Activated naive CD4-positive, alpha-beta T cell treated with Interleukin-2 at 50 U/mL for 16 hours (primary cell): ENCODE measurements around the gene SH2D3C.

Experiments
- DNase-seq: peaks from one replicate; pipeline ENCODE4 v3.0.0-alpha.2; 2020

The SH2D3C gene

GRCh38 chr9:127735530-127736185, 42.8 kb downstream of the SH2D3C start:
- DNase-seq: no peak

DNA sequence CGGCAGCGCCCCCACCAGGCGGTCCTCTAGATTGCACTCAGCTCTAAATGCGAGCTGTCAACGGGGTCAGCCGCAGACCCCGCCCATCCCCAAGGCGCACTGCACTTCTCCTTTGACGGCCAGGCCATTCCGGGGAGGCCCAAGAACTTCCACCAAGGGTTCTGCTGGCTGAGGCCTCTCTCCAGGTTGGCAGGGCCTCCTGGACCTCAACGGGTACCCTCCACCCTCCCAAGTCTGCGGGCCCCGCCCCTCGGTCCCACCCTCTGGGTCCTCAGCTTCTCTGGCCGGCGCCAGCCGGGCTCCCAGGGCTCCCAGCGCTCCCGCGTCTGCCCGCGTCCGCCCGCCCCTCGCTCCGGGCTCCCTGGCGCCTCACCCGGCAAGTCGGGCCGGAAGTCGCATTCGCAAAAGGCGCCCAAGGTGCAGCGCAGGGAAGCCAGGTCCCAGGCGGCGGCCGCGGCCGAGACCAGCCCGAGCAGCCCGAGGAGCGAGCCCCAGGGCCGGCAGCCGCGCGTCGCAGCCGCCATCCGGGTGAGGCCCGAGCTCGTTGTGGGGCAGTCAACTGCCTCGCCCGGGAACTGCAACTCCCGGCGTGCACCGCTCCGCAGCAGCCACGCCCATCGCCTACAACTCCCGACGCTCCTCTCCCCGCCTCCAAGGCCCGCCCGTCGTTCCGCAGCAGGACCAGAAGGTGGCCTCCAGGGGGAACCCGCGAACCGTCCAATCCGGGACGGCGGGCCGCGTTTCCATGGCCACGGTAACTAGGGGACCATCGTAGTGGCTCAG, 43.5 kb downstream of the SH2D3C start, which contains the start of gene TOR2A:
TOR2A (minus strand) TSS at position 548 of the 783 bp plus-strand sequence; CDS start at position 524, 24 bp downstream.
- peak; percentile 98 for DNase-seq

- DNase-seq: no peak
Measured at GRCh38 chr9:127734247-127734746, 44.2 kb downstream of the SH2D3C start.

- no peak for DNase-seq
Measured at GRCh38 chr9:127733614-127734013, 44.9 kb downstream of the SH2D3C start.

- no peak for DNase-seq
Measured at GRCh38 chr9:127732444-127732843, 46.0 kb downstream of the SH2D3C start.

DNA sequence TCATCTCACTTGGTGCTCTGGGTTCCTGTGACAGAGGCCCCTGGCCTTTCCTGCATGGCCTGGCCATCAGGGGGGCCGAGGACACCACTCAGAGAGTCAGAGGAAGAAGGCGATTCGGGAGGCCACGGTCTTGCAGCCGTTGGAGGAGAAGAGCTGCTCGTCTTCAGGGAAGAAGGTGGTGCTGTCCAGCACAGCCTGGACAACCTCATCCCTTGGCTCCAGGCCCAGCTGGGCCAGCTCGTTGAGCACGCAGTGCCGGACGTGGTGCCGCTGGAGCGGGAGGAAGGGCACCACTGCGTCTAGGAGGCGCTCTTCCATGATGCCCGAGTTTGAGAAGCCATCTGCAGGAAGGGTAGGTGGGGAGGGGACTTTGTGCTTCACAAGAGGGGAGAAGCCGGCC, 46.5 kb downstream of the SH2D3C start:
- DNase-seq: no peak

DNA sequence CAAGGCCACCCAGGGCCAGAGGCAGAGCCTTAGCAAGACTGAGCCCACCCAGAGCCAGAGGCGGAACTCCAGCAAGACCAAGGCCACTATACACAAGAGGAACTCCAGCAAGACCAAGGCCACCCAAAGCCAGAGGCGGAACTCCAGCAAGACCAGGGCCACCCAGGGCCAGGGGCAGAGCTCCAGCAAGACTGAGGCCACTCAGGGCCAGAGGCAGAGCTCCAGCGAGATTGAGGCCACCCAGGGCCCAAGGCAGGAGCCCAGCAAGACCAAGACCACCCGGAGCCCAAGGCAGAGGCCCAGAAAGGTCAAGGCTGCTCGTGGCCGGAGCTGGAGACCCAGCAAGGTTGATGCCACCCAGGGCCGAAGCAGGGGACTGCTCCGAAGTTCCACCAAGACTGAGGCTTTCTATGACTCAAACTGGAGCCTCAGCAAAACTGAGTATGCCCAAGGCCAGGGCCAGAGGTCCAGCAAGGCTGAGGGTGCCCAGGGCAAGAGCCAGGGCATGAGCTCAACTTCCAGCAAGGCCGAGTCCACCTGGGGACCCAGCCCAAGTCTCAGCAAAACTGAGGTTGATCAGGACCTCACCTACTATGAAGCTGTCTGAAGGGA, 47.6 kb downstream of the SH2D3C start:
- DNase-seq: no peak

GRCh38 chr9:127730262-127730661, 48.2 kb downstream of the SH2D3C start:
- no peak for DNase-seq

GRCh38 chr9:127729522-127730256, 48.8 kb downstream of the SH2D3C start:
- DNase-seq: no peak

DNA sequence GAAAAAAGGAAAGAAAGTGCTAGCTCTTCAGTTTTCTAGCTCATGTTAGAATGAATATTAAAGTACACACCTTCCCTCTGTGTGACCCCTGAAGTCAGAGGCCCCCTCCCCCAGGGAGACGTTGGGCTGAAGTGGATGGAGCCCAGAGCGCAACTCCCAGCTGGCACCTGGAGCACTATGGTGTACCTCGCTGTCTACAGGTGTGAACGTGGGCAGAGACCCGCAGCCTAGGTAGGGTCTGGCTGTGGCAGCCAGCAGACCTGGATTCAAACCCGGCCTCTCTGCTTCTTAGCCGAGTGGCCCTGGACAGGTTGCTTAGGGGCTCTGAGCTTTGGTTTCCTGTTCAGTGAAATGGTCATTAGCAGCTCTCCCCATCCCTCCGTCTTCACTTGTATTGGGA, 49.7 kb downstream of the SH2D3C start:
- DNase-seq: no peak

GRCh38 chr9:127726871-127727270, 51.6 kb downstream of the SH2D3C start:
- DNase-seq: no peak

- DNase-seq: no peak
Measured at GRCh38 chr9:127724012-127724411, 54.5 kb downstream of the SH2D3C start.

DNA sequence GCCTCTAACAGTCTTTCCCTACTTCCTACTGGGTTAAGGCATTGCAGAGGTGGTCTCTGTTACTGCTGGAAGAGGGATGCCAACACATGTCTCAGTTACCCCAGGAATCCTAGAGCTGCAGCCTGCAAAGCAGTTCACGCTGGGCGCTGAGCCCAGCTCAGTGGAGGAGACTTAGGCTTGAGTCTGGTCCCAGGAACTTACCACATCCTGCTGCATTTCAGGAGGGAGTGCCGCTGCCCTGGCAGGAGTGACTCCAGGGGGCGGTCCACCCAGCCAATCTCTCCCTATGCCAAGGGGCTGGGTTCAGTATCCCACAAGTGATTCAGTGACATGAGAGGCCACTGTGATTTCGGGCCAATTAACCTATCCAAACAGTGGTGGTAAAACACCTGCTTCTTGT, 55.0 kb downstream of the SH2D3C start:
- DNase-seq: no peak

- DNase-seq: no peak
Measured at GRCh38 chr9:127723013-127723412, 55.5 kb downstream of the SH2D3C start.

DNA sequence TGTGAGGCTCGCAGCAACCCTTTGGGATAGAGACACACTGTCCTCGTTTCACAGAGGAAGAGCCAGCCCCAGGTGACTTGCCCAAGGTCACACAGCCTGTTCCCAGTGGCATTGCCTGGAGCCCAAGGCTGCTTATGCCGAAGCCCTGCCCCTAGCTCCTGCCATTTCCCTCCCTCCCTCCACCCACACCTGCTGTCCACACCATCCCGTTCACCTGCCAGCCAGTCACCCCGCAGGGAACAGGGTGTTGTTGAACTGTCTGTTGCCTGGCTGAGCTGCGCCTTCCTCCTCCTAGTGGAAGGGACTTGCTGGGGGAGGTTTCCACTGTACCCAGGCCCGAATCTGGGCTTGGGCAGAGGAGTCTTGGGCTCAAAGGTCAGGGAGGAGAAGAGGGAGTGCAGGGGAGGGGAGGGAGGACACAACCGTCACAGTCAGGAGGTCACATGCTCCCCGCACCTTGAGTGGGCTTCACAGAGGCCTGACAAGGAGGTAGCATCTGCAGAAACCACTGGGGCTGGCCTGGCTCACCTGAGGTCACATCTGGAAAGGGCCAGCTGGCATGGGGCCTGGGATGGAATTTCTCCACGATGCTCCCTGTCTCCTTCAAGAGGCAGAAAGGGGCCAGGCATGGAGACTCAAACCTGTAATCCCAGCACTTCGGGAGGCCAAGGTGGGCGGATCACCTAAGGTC, 56.3 kb downstream of the SH2D3C start:
- no peak for DNase-seq

DNA sequence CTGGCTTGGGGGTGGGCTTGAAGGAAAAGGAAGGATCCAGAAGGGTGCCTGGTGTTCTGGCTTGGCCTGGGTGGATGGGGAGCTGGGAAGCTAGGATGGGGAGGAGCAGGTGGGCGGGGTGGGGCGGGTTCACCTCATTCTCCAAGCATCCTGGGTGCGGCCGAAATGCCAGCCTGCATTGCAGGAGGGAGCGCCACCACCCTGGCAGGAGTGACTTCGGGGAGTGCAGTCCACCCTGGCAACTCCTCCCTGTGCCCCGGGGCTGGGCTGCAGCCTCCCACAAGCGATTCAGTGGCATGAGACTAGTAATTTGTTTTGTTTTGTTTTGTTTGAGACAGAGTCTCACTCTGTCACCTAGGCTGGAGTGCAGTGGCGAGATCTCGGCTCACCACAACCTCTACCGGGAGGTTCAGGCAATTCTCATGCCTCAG, 57.1 kb downstream of the SH2D3C start:
- no peak for DNase-seq

GRCh38 chr9:127720865-127721227, 57.6 kb downstream of the SH2D3C start:
- no peak for DNase-seq

DNA sequence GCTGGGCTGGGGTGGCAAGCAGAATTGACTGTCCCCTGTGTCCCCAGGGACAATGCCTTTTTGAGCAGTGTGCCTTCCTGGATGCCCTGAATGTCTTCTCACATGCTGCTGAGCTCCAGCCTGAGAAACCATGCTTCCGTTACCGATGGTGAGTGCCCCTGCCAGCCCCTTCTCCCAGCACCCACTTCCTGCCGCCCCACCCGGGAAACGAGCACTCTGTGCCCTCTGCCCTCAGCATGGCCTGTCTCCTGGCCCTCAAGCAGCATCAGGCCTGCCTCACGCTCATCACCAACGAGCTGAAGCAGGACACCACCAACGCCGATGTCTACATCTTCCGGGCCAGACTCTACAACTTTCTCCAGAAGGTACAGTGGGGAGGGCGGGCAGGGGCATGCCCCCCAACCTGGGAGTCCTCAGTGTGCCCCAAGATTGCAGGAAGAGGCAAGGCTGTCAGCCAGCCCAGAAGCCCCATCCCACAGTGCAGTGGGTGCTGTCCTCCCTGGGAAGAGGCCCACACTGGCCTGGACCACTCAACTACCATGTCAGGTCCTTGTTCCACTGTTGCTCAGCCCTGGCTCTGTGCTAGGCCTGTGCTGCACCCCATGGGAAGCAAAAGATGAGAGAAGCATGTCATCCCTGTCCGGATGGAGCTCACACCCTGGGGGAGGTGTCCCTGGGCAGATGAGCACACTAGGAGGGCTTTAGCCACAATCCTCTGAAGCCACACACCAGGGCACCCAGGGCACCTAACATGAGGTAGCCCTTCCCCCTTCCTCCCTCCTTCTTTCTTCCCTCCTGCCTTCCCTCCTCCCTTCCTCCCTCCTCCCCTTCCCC, 58.2 kb downstream of the SH2D3C start:
- DNase-seq: no peak

- DNase-seq: no peak
Measured at GRCh38 chr9:127717766-127718165, 60.7 kb downstream of the SH2D3C start.

GRCh38 chr9:127716412-127716811, 62.1 kb downstream of the SH2D3C start:
- no peak for DNase-seq
